B cell (primary cell): ENCODE results near the gene PSME2. TPM values are rescaled to one million over a fixed set of nuclear protein-coding genes. Genes with fewer than 3 reads are reported as not detected.

Source experiments
- ATAC-seq: fragments of 200-7000 bp; cut with Tn5 transposase; one replicate; pipeline ENCODE4 v1.10.0; 2021; ENCODE audit warnings: low read depth, mild to moderate bottlenecking, moderate number of reproducible peaks, moderate library complexity
- CTCF ChIA-PET: fragments of 350-600 bp; sonication (Branson Sonifier 250); formaldehyde crosslinking; loops from one replicate; lab custom pipeline; 2021; ENCODE audit warnings: antibody characterized with exemption, inconsistent platforms; lab: Charles Lee
- POLR2A ChIA-PET: fragments of 350-600 bp; sonication (Branson Sonifier 250); formaldehyde crosslinking; loops from one replicate; lab custom pipeline; 2021; ENCODE audit warnings: antibody characterized with exemption; lab: Charles Lee
- DNase-seq: peaks from one replicate; pipeline ENCODE4 v3.0.0; 2013
- H2AFZ ChIP-seq: 2 replicates; pipeline ENCODE4 v1.6.1; 2012; ENCODE audit warnings: mild to moderate bottlenecking, low read depth, low read length; ENCODE audit not compliant: insufficient read depth, poor library complexity, severe bottlenecking
- H3K27ac ChIP-seq, 2 donors: 1 replicate in 1 of 2; 2 replicates in 1 of 2; pipeline ENCODE4 v1.5.1; 2012 to 2013; ENCODE audit warnings: low read length in 2 of 2, mild to moderate bottlenecking in 2 of 2, moderate library complexity in 1 of 2
- H3K27me3 ChIP-seq, 4 experiments: fragments of 200-600 bp in 1 of 4; sonication (generic) in 1 of 4; replicated peaks in 1 of 4; 1 replicate in 2 of 4; 2 replicates in 2 of 4; pipeline versions ENCODE4 v1.6.1 to v1.7.0; 2013 to 2016; ENCODE audit warnings: low read length in 3 of 4, mild to moderate bottlenecking in 2 of 4, mixed read lengths in 1 of 4, moderate library complexity in 1 of 4; ENCODE audit not compliant: insufficient read depth in 4 of 4, control insufficient read depth in 3 of 4; ENCODE audit errors: control extremely low read depth in 1 of 4
- H3K36me3 ChIP-seq, 2 experiments: replicated peaks in 1 of 2; 1 replicate in 1 of 2; 2 replicates in 1 of 2; pipeline versions ENCODE4 v1.6.1 to v1.7.1; 2013; ENCODE audit warnings: low read length in 1 of 2; ENCODE audit not compliant: insufficient read depth in 2 of 2, control insufficient read depth in 1 of 2; ENCODE audit errors: control extremely low read depth in 1 of 2, extremely low read depth in 1 of 2
- H3K4me1 ChIP-seq, 2 donors: fragments of 200-600 bp in 1 of 2; sonication (generic) in 1 of 2; 1 replicate in 1 of 2; 2 replicates in 1 of 2; pipeline versions ENCODE4 v1.5.1 to v1.6.1; 2013 to 2017; ENCODE audit warnings: low read length in 2 of 2; ENCODE audit not compliant: control insufficient read depth in 2 of 2, insufficient read depth in 2 of 2
- H3K4me2 ChIP-seq: replicated peaks from 2 replicates; pipeline ENCODE3; 2012; ENCODE audit warnings: mild to moderate bottlenecking, low read depth, low read length; ENCODE audit not compliant: poor library complexity, severe bottlenecking
- H3K4me3 ChIP-seq, 5 experiments: fragments of 200-600 bp in 1 of 5; sonication (generic) in 1 of 5; 1 replicate in 3 of 5; 2 replicates in 2 of 5; pipeline versions ENCODE4 v1.5.1 to v1.7.0; 2011 to 2016; ENCODE audit warnings: low read length in 4 of 5, mild to moderate bottlenecking in 4 of 5, low read depth in 2 of 5, control low read depth in 1 of 5, moderate library complexity in 1 of 5; ENCODE audit not compliant: insufficient read depth in 1 of 5; ENCODE audit errors: control extremely low read depth in 1 of 5, extremely low read depth in 1 of 5
- H3K79me2 ChIP-seq: fragments of 200-600 bp; sonication (generic); one replicate; pipeline ENCODE4 v1.6.0; 2016; ENCODE audit warnings: low read length; ENCODE audit not compliant: control insufficient read depth, insufficient read depth
- H3K9ac ChIP-seq: fragments of 200-600 bp; sonication (generic); 2 replicates; pipeline ENCODE4 v1.6.1; 2017; ENCODE audit warnings: mild to moderate bottlenecking, low read length, moderate library complexity
- H3K9me3 ChIP-seq, 3 donors: one replicate each; pipeline versions ENCODE4 v1.6.1 to v1.7.1; 2013; ENCODE audit warnings: low read length in 2 of 3; ENCODE audit not compliant: control insufficient read depth in 2 of 3, insufficient read depth in 1 of 3; ENCODE audit errors: control extremely low read depth in 1 of 3
- H4K20me1 ChIP-seq: 2 replicates; pipeline ENCODE4 v1.6.0; 2012; ENCODE audit warnings: mild to moderate bottlenecking, low read length; ENCODE audit not compliant: insufficient read depth, control insufficient read depth, poor library complexity, severe bottlenecking
- H3K27ac Mint-ChIP-seq: one replicate; pipeline ENCODE4 v1.8.0; 2021; ENCODE audit warnings: mixed read lengths
- H3K27me3 Mint-ChIP-seq: one replicate; pipeline ENCODE4 v1.8.0; 2021; ENCODE audit warnings: mixed read lengths
- H3K4me1 Mint-ChIP-seq: one replicate; pipeline ENCODE4 v1.8.0; 2021; ENCODE audit warnings: mixed read lengths
- H3K4me3 Mint-ChIP-seq: one replicate; pipeline ENCODE4 v1.8.0; 2021; ENCODE audit warnings: mixed read lengths
- H3K9me3 Mint-ChIP-seq: one replicate; pipeline ENCODE4 v1.8.0; 2022; ENCODE audit warnings: mixed read lengths; ENCODE audit not compliant: insufficient read depth
- EZH2 ChIP-seq: IDR thresholded peaks from 2 replicates; pipeline ENCODE4 v1.6.1; 2012; ENCODE audit warnings: borderline replicate concordance, low read depth, mild to moderate bottlenecking, moderate library complexity, low read length; ENCODE audit not compliant: insufficient read depth, poor library complexity, severe bottlenecking
- WGBS: methylation state at CpG from one replicate; pipeline ENCODE4 v1.1.5; 2013; ENCODE audit warnings: missing lambda C conversion rate; ENCODE audit not compliant: insufficient coverage; 5-methylcytosine and 5-hydroxymethylcytosine counted together
- intact Hi-C: fragments of 100-400 bp; cut with micrococcal nuclease; formaldehyde crosslinking; loops from one replicate; pipeline ENCODE4 v1.10.0; 2022
- polyA plus RNA-seq: library from polyadenylated mRNA; depleted of rRNA; stranded (reverse); fragments of >200 nt; gene quantifications from 2 replicates; pipeline ENCODE4 v1.2.3, GENCODE V29; 2012
- total RNA-seq, 2 donors: library from RNA; stranded (reverse); fragments of 120-200 nt in 1 of 2; gene quantifications; 1 replicate in 1 of 2; 2 replicates in 1 of 2; pipeline versions ENCODE4 v1.2.3 to v1.2.4, GENCODE V29; 2013 to 2022
- TF ChIP-seq, protein P1 (sequence below): fragments of 200-600 bp; IDR thresholded peaks from one replicate; pipeline ENCODE4 v1.8.0; 2022; ENCODE audit warnings: antibody characterized with exemption, mild to moderate bottlenecking

PSME2 gene
- total and polyA plus RNA-seq, 2 donors (not counting 1 experiment from before 2014, with no cell fraction given): 126 to 141 TPM

DNA sequence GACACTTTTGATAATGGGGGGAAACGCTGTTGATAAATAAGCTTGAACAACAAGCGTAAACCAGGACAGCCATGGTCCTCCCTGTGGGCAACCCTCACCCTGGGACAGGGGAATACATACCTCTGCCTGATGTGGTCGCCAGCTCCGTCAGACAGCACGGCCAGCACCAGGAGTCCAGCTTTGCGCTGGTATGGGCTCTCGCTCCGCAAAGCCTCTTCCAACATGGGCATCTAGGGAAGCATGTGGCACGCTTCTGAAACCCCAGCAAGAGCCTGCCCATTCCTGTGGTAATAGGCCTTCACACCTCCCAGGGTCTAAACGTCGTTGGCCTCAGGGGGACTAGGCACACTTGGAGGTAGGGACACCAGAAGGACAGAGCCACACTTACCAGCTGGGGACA is 39.3 kb upstream of the PSME2 start:
- peaks cover 4 to 64% of the 10 kb centered on the region in 2 experiments for H3K36me3 ChIP-seq
- ChIA-PET CTCF (interaction anchor here (0.8 to 1.5 kb wide), 2 partner anchors 12 to 147 kb away, joined by 3 read pairs; no protein-coding TSS in a partner anchor), POLR2A (interaction anchor here (1.0 kb wide), 1 partner anchor 10 kb away, joined by 3 read pairs; the partner anchor contains the start of gene TM9SF1)
- TF ChIP-seq, protein P1, sequence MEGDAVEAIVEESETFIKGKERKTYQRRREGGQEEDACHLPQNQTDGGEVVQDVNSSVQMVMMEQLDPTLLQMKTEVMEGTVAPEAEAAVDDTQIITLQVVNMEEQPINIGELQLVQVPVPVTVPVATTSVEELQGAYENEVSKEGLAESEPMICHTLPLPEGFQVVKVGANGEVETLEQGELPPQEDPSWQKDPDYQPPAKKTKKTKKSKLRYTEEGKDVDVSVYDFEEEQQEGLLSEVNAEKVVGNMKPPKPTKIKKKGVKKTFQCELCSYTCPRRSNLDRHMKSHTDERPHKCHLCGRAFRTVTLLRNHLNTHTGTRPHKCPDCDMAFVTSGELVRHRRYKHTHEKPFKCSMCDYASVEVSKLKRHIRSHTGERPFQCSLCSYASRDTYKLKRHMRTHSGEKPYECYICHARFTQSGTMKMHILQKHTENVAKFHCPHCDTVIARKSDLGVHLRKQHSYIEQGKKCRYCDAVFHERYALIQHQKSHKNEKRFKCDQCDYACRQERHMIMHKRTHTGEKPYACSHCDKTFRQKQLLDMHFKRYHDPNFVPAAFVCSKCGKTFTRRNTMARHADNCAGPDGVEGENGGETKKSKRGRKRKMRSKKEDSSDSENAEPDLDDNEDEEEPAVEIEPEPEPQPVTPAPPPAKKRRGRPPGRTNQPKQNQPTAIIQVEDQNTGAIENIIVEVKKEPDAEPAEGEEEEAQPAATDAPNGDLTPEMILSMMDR: no peak
- no peak for TF ChIP-seq EZH2
- no peak overlapping the region for H3K9ac ChIP-seq
- Mint-ChIP-seq H3K27me3 (no peaks in the 10 kb centered on the region), H3K9me3 (no peaks in the 10 kb centered on the region), H3K4me3 (no peak overlapping the region), H3K27ac (no peak overlapping the region), H3K4me1 (peaks cover 25% of the 10 kb centered on the region)
- H3K4me3 ChIP-seq: no peak overlapping the region
- peaks cover 34% of the 10 kb centered on the region for H3K79me2 ChIP-seq
- 96% methylated on average over 11 of the region's 11 CpGs for WGBS
- DNase-seq (no peak), ATAC-seq (no peak)
- no peaks in the 10 kb centered on the region for H3K27me3 ChIP-seq
- H4K20me1 ChIP-seq: no peaks in the 10 kb centered on the region
- no peak overlapping the region for H2AFZ ChIP-seq
- H3K9me3 ChIP-seq: no peaks in the 10 kb centered on the region
- H3K4me2 ChIP-seq: no peak overlapping the region
- no peak overlapping the region for H3K27ac ChIP-seq
- peaks cover 14 to 17% of the 10 kb centered on the region in 2 donors for H3K4me1 ChIP-seq
- intact Hi-C loops: no loop called here

DNA sequence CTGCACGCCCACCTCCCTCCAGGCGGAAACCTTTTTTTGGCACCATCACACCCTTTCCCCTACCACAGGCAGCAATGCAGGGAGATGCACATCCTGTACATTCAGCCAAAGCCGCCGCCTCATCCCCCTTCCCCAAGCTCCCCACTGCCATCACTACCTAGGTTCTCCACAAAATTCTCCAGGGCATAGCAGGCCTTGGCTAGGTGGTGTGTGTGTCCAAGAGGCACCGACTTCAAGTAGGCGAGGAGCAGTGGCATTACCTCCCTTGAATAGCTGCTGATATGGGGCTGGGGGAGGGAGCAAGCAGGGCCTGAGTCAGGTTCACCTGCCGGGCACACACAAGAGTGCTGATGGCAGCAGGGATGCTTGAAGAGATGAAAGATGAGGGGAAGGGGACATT is 38.6 kb upstream of the PSME2 start:
- no peaks in the 10 kb centered on the region for H3K9me3 Mint-ChIP-seq
- ChIA-PET POLR2A (interaction anchor here (0.8 kb wide), 1 partner anchor 23 kb away, joined by 6 read pairs; no protein-coding TSS in a partner anchor), CTCF (no interaction called here)
- Histone ChIP-seq H3K9me3 (no peaks in the 10 kb centered on the region), H3K27ac (no peak overlapping the region), H3K79me2 (peaks cover 34% of the 10 kb centered on the region), H3K4me1 (peaks cover 14 to 17% of the 10 kb centered on the region in 2 donors), H3K4me3 (no peak overlapping the region), H3K9ac (no peak overlapping the region), H3K36me3 (peaks cover 4 to 67% of the 10 kb centered on the region in 2 experiments), H4K20me1 (no peaks in the 10 kb centered on the region), H2AFZ (no peak overlapping the region), H3K27me3 (no peaks in the 10 kb centered on the region), H3K4me2 (no peak overlapping the region)
- peaks cover 27% of the 10 kb centered on the region for H3K4me1 Mint-ChIP-seq
- no peak overlapping the region for H3K4me3 Mint-ChIP-seq
- no peak overlapping the region for H3K27ac Mint-ChIP-seq
- intact Hi-C loops: no loop called here
- no peak for TF ChIP-seq EZH2
- TF ChIP-seq, protein P1: no peak
- whole genome bisulfite sequencing: 97% methylated on average over 5 of the region's 7 CpGs
- no peaks in the 10 kb centered on the region for H3K27me3 Mint-ChIP-seq
- DNase-seq: no peak
- ATAC-seq: no peak
